ENCODE data around the gene DOK6.

The DOK6 gene

GRCh38 chr18:69586537-69586936 lies 185.8 kb downstream of the DOK6 start:
- POLR2A ChIA-PET: no interaction called here
- DNase-seq (ENCODE audit: extremely low spot score): no peak
- CTCF ChIA-PET: no interaction called here
- TF ChIP-seq, protein P1, sequence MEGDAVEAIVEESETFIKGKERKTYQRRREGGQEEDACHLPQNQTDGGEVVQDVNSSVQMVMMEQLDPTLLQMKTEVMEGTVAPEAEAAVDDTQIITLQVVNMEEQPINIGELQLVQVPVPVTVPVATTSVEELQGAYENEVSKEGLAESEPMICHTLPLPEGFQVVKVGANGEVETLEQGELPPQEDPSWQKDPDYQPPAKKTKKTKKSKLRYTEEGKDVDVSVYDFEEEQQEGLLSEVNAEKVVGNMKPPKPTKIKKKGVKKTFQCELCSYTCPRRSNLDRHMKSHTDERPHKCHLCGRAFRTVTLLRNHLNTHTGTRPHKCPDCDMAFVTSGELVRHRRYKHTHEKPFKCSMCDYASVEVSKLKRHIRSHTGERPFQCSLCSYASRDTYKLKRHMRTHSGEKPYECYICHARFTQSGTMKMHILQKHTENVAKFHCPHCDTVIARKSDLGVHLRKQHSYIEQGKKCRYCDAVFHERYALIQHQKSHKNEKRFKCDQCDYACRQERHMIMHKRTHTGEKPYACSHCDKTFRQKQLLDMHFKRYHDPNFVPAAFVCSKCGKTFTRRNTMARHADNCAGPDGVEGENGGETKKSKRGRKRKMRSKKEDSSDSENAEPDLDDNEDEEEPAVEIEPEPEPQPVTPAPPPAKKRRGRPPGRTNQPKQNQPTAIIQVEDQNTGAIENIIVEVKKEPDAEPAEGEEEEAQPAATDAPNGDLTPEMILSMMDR (IDR thresholded peaks at IDR 0.05; ENCODE audit: control extremely low read depth, extremely low read depth, low read depth, missing control alignments): no peak

GRCh38 chr18:69588301-69588700 lies 187.6 kb downstream of the DOK6 start:
- ChIA-PET POLR2A (no interaction called here), CTCF (interaction anchor here (1.0 to 1.1 kb wide), 2 partner anchors 15 to 20 kb away, joined by 3 to 4 read pairs; no protein-coding TSS in a partner anchor)
- no peak for DNase-seq (ENCODE audit: extremely low spot score)
- TF ChIP-seq, protein P1 (IDR thresholded peaks at IDR 0.05; ENCODE audit: control extremely low read depth, extremely low read depth, low read depth, missing control alignments): no peak

DNA sequence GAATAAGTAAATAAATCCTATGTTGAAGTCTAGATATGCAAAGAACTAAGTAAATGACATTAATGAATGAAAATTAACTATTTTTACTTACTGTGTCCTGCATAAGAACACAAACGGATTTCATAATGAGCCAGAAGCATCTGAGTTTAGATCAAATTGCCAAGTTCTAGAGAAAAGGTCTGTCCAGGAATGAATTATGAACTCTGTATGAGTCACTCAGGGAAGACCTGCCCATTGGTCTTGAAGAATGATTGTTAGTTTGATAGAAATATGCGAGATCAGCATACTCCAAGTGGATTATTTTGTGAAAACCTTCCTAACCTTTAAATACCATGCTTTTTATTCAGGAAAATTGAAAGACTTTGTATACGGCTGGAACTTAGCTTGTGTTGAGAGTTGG lies 189.5 kb downstream of the DOK6 start:
- POLR2A ChIA-PET: no interaction called here
- TF ChIP-seq, protein P1 (IDR thresholded peaks at IDR 0.05; ENCODE audit: control extremely low read depth, extremely low read depth, low read depth, missing control alignments): no peak
- CTCF ChIA-PET: no interaction called here
- no peak for DNase-seq (ENCODE audit: extremely low spot score)

DNA sequence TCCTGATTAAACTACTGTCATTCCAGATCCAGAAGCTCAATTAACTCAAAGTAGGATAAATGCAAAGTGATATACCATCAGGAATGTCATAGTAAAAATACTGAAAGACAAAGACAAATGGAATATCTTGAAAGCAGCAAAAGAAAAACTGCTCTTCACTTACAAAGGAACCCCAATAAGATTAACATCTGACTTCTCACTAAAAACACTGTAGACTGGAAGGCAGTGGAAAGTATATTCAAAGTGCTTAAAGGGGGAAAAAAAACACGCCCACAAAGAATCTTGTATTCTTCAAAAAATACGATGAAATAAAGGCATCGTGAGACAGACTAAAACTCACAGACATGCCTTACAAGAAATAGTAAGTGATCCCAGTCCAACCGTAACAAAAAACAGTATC lies 195.7 kb downstream of the DOK6 start:
- TF ChIP-seq, protein P1 (IDR thresholded peaks at IDR 0.05; ENCODE audit: control extremely low read depth, extremely low read depth, low read depth, missing control alignments): no peak
- no peak for DNase-seq (ENCODE audit: extremely low spot score)
- CTCF ChIA-PET: interaction anchor here (1.4 kb wide), 1 partner anchor 36 kb away, joined by 4 read pairs; no protein-coding TSS in a partner anchor
- POLR2A ChIA-PET: no interaction called here

- TF ChIP-seq, protein P1 (IDR thresholded peaks at IDR 0.05; ENCODE audit: control extremely low read depth, extremely low read depth, low read depth, missing control alignments): no peak
- ChIA-PET POLR2A (no interaction called here), CTCF (no interaction called here)
- DNase-seq (ENCODE audit: extremely low spot score): no peak
Measured at GRCh38 chr18:69597561-69597960, 196.9 kb downstream of the DOK6 start.

GRCh38 chr18:69599377-69599776 lies 198.7 kb downstream of the DOK6 start:
- POLR2A ChIA-PET: no interaction called here
- CTCF ChIA-PET: no interaction called here
- DNase-seq (ENCODE audit: extremely low spot score): no peak
- TF ChIP-seq, protein P1 (IDR thresholded peaks at IDR 0.05; ENCODE audit: control extremely low read depth, extremely low read depth, low read depth, missing control alignments): no peak

DNA sequence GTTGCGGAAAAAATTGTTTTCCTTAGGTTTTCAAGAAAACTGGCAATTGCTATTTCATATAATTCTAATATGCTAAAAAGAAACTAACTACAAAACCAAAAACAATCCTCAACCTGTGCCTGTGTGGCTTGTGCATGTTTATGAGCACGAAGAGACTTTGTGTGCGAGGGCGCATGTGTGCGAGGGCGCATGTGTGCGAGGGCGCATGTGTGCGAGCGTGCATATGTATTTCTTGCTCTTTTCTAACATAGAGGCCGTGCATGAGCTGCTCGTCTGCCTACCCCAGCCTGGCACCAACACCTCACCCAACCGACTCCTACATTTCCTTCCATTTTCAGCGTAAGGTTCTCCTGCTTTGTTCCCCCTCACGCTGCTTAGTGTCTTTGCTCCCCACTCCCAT lies 211.6 kb downstream of the DOK6 start:
- POLR2A ChIA-PET: no interaction called here
- no peak for DNase-seq (ENCODE audit: extremely low spot score)
- CTCF ChIA-PET: no interaction called here
- TF ChIP-seq, protein P1 (IDR thresholded peaks at IDR 0.05; ENCODE audit: control extremely low read depth, extremely low read depth, low read depth, missing control alignments): no peak
